ENCODE measurements around the gene IFT57.
"Not testable (repeated sequence)": the region's sequence is repeated elsewhere in the genome, so short reads cannot be mapped to it uniquely, and the experiment has no call there.

Gene IFT57

DNA sequence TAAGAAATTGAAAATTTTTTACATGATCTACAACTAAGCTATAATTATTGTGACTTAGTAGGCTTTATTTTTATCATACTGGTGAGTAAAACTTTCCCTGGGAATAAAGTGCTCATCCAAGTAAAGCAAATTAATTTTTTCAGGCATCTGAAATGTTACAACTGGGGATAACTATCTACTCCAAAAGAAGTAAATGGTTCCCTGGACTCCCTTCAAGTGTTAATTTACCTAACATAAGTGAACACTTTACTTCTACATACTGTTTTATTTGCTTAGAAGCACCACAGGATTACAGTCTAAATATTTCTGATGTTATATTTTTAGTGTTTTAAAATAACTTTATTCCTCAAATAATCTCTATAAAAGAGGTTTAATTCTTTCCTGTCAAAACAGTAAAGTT lies 57.8 kb downstream of the IFT57 start:
- TF ChIP-seq ZFX (IDR thresholded peaks at IDR 0.05; ENCODE audit: borderline replicate concordance) = no peak
- TF ChIP-seq, protein P1, sequence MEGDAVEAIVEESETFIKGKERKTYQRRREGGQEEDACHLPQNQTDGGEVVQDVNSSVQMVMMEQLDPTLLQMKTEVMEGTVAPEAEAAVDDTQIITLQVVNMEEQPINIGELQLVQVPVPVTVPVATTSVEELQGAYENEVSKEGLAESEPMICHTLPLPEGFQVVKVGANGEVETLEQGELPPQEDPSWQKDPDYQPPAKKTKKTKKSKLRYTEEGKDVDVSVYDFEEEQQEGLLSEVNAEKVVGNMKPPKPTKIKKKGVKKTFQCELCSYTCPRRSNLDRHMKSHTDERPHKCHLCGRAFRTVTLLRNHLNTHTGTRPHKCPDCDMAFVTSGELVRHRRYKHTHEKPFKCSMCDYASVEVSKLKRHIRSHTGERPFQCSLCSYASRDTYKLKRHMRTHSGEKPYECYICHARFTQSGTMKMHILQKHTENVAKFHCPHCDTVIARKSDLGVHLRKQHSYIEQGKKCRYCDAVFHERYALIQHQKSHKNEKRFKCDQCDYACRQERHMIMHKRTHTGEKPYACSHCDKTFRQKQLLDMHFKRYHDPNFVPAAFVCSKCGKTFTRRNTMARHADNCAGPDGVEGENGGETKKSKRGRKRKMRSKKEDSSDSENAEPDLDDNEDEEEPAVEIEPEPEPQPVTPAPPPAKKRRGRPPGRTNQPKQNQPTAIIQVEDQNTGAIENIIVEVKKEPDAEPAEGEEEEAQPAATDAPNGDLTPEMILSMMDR (IDR thresholded peaks at IDR 0.05) = no peak
- H3K27ac ChIP-seq = no peak overlapping the region

DNA sequence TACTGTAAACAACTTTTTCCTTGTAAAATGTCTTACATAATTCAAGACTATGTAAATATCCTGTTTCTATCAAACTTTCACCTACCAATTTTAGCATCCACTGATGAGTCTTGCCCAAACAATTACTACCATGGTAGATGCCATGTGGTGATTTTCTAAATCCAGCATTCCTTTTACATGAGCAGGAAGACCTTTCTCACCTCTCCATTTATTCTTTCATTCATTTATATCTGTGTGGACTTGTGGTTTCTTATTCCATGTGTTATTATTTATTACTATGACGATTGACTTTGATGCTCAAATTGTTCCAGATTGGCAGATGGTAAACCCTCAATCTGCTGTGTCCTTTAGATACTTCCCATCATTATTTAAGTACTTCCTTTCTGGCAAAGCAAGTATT lies 62.4 kb downstream of the IFT57 start:
- TF ChIP-seq ZFX (IDR thresholded peaks at IDR 0.05; ENCODE audit: borderline replicate concordance) = no peak
- TF ChIP-seq, protein P1 (IDR thresholded peaks at IDR 0.05) = no peak
- no peak overlapping the region for H3K27ac ChIP-seq

DNA sequence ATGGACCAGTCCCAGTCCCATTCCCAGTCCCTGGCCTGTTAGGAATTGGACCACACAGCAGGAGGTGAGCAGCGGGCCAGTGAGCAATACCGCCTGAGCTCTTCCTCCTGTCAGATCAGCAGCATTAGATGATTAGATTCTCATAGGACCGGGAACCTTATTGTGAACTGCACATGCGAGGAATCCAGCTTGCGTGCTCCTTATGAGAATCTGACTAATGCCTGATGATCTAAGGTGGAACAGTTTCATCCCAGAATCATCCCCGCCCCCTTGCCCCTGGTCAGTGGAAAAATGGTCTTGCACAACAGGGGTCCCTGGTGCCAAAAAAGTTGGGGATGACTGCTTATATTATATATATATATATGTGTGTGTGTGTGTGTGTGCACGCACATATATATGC lies 63.1 kb downstream of the IFT57 start:
- no peak overlapping the region for H3K27ac ChIP-seq
- TF ChIP-seq ZFX (IDR thresholded peaks at IDR 0.05; ENCODE audit: borderline replicate concordance) = no peak
- TF ChIP-seq, protein P1 (IDR thresholded peaks at IDR 0.05) = no peak

DNA sequence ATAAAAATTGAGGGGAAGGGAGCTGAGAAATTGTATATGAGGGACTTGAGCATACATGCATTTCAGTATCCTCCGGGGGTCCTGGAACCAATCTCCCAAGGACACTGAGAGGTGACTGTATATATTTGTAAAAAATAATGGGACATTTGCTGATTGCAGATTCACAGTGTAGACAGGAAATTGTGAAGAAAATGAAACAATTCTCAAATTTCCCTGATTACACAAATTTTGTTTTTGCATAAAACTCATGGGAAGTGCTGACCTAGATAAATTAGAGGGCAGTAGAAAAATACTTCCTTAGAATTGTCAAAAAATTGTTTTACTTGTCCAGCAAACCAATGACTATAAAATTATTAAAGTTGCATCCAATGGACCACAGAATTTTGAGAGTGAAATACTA lies 64.0 kb downstream of the IFT57 start:
- no peak for TF ChIP-seq ZFX (IDR thresholded peaks at IDR 0.05; ENCODE audit: borderline replicate concordance)
- TF ChIP-seq, protein P1 (IDR thresholded peaks at IDR 0.05) = no peak
- no peak overlapping the region for H3K27ac ChIP-seq

DNA sequence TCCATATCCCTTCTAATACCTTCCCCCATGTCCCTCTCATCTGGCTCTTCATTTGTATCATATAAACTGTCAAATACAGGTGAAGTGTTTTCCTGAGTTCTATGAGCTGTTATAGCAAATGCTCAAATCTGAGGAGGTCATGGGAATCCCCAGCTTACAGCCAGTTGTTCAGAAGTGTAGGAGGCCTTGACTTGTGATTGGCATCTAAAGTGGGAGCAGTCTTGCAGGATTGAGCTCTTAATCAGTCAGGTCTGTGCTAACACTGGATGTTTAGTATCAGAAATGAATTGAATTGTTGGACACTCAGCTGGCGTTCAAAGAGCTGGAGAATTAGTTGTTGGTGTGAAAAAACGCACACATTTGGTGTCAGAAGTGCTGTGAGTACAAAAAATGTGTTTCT lies 65.0 kb downstream of the IFT57 start:
- H3K27ac ChIP-seq = no peak overlapping the region
- TF ChIP-seq, protein P1 (IDR thresholded peaks at IDR 0.05) = no peak
- no peak for TF ChIP-seq ZFX (IDR thresholded peaks at IDR 0.05; ENCODE audit: borderline replicate concordance)

DNA sequence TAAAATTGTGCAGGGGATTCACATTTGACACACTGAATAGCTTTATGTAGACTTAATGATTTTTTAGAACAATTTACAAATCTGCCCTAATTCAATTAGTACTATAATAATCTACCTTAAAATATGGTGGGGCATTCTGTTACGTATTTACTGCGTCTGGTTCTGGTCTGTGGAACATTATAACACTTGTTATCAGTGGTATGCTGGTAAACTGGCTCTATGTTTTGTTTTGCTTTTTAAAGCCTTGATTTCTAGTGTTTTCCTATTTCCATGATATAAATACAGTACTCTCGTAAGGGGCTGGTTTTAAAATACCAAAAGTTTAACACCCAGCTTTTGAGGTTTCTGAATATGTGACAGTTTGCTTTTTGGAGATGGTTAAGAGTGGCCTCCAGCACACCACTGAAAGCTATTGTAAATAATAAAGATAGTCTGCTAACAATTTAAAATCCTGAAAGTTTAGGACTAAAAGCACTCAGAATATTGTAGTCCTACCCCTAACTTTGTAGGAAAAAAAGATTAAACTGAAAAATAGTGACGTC lies 65.8 kb downstream of the IFT57 start:
- TF ChIP-seq, protein P1 (IDR thresholded peaks at IDR 0.05) = no peak
- TF ChIP-seq ZFX (IDR thresholded peaks at IDR 0.05; ENCODE audit: borderline replicate concordance) = no peak
- no peak overlapping the region for H3K27ac ChIP-seq

DNA sequence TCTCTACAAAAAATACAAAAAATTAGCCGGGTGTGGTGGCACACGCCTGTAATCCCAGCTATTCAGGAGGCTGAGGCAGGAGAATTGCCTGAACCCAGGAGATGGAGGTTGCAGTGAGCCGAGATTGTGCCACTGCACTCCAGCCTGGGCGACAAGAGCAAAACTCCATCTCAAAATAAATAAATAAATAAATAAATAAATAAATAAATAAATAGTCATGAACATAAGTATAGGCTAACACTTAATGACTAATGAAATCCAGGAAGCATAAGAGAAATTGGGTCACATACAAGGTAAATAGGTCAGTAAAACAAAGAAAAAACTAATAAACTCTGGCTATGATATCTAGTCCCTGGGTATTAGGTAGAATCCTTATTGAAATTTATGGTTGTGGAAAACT lies 66.6 kb downstream of the IFT57 start:
- H3K27ac ChIP-seq = not testable (repeated sequence)

DNA sequence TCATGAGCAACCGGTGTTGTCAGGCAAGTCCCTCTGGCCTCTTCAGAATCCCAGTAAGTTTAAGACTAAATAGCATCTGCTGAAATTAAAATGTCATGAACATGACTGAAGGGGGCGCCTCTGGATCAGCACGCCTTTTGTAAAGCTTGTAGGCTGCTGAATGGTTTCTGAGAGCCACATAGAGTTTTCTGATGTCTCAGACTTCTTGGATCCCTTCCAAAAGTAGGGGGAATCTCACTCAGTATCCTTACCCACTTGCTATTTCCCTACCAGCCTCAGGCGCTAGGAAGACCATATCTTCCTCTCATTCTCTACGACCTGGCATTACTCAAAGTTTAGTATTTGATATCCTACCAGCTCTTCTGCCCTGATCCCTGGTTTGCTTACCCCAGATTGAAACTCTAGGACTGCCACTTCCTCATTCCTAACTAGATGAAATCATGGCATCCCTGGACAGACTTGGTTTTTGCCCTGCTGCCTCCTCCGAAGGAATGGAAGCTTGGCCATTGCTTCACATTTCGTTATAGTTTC lies 68.7 kb downstream of the IFT57 start:
- no peak overlapping the region for H3K27ac ChIP-seq
- TF ChIP-seq, protein P1 (IDR thresholded peaks at IDR 0.05) = peak; percentile 67
- no peak for TF ChIP-seq ZFX (IDR thresholded peaks at IDR 0.05; ENCODE audit: borderline replicate concordance)

Measured in 22Rv1 (cell line).